ENCODE data around the gene CASP2. TPM values are rescaled to one million over a fixed set of nuclear protein-coding genes. Genes with fewer than 3 reads are reported as not detected.
A peak's percentile ranks its signal among the peaks of the same experiment; 100 is the strongest.

The CASP2 gene
- total and polyA plus RNA-seq, 4 donors = 7.7 to 40.0 (median 23.3) TPM

- H3K4me3 ChIP-seq = no peak overlapping the region
- H3K36me3 ChIP-seq (ENCODE audit: control insufficient read depth in 4 of 4, insufficient read depth in 4 of 4, low read length in 4 of 4) = peaks cover 26 to 67% (median 45%) of the 10 kb centered on the region in 4 donors
- no peak for DNase-seq
- ATAC-seq (ENCODE audit: insufficient read depth, low FRiP score) = no peak
- no peak overlapping the region for H3K9ac ChIP-seq (ENCODE audit: insufficient read depth in 1 of 2, low read length in 2 of 2)
- TF ChIP-seq CTCF (IDR thresholded peaks at IDR 0.05; ENCODE audit: control extremely low read depth, extremely low read depth) = no peak
- peaks cover 0 to 1% (median 0%) of the 10 kb centered on the region in 4 donors for H3K9me3 ChIP-seq (ENCODE audit: control insufficient read depth in 4 of 4, insufficient read depth in 3 of 4, low read length in 3 of 4)
- H3K27me3 ChIP-seq (ENCODE audit: control insufficient read depth in 3 of 3, insufficient read depth in 3 of 3, low read length in 2 of 3) = no peaks in the 10 kb centered on the region
- H3K27ac ChIP-seq (ENCODE audit: low read depth in 1 of 2, low read length in 1 of 2) = no peak overlapping the region
- peaks cover 0 to 6% (median 4%) of the 10 kb centered on the region in 5 donors for H3K4me1 ChIP-seq (ENCODE audit: control insufficient read depth in 5 of 5, insufficient read depth in 5 of 5, low read length in 5 of 5)
These were observed 7.7 kb downstream of the CASP2 start for GRCh38 chr7:143295870-143296269.

GRCh38 chr7:143296686-143297085 lies 8.5 kb downstream of the CASP2 start:
- Histone ChIP-seq H3K27me3 (ENCODE audit: control insufficient read depth in 3 of 3, insufficient read depth in 3 of 3, low read length in 2 of 3) (no peaks in the 10 kb centered on the region), H3K9ac (ENCODE audit: insufficient read depth in 1 of 2, low read length in 2 of 2) (no peak overlapping the region), H3K4me3 (no peak overlapping the region), H3K27ac (ENCODE audit: low read depth in 1 of 2, low read length in 1 of 2) (no peak overlapping the region), H3K4me1 (ENCODE audit: control insufficient read depth in 5 of 5, insufficient read depth in 5 of 5, low read length in 5 of 5) (peaks cover 0 to 5% (median 1%) of the 10 kb centered on the region in 5 donors), H3K9me3 (ENCODE audit: control insufficient read depth in 4 of 4, insufficient read depth in 3 of 4, low read length in 3 of 4) (peaks cover 0 to 1% (median 0%) of the 10 kb centered on the region in 4 donors), H3K36me3 (ENCODE audit: control insufficient read depth in 4 of 4, insufficient read depth in 4 of 4, low read length in 4 of 4) (peaks cover 32 to 73% (median 49%) of the 10 kb centered on the region in 4 donors)
- DNase-seq (no peak), ATAC-seq (ENCODE audit: insufficient read depth, low FRiP score) (no peak)
- WGBS, 2 donors = 31 to 41% methylated on average over 2 of the region's 2 CpGs
- no peak for TF ChIP-seq CTCF (IDR thresholded peaks at IDR 0.05; ENCODE audit: control extremely low read depth, extremely low read depth)

DNA sequence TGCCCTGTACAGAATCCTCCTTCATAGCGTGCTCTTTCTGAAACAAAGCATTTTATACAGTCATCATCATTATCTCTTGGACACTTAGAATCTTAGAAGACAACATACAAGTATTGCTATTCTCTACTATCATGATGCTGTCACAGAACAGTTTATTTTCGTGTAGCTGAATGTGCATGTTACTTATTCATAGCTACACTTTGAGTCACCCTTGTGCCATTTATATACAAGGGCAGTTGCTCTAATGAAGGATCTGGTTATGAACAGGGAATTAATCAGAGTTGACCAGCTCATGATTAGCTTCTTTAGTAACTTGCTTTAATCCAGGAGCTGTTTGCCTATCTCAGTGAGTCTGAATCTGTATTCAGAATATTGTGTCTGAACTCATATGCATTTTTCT lies 11.2 kb downstream of the CASP2 start:
- 92 to 93% methylated on average over 2 of the region's 2 CpGs for WGBS, 2 donors
- H3K4me1 ChIP-seq (ENCODE audit: control insufficient read depth in 5 of 5, insufficient read depth in 5 of 5, low read length in 5 of 5) = peaks cover 0 to 5% (median 3%) of the 10 kb centered on the region in 5 donors
- no peaks in the 10 kb centered on the region for H3K27me3 ChIP-seq (ENCODE audit: control insufficient read depth in 3 of 3, insufficient read depth in 3 of 3, low read length in 2 of 3)
- no peak for TF ChIP-seq CTCF (IDR thresholded peaks at IDR 0.05; ENCODE audit: control extremely low read depth, extremely low read depth)
- peaks cover 0 to 1% (median 0%) of the 10 kb centered on the region in 4 donors for H3K9me3 ChIP-seq (ENCODE audit: control insufficient read depth in 4 of 4, insufficient read depth in 3 of 4, low read length in 3 of 4)
- DNase-seq (no peak), ATAC-seq (ENCODE audit: insufficient read depth, low FRiP score) (no peak)
- H3K4me3 ChIP-seq = no peak overlapping the region
- peaks cover 41 to 74% (median 56%) of the 10 kb centered on the region in 4 donors for H3K36me3 ChIP-seq (ENCODE audit: control insufficient read depth in 4 of 4, insufficient read depth in 4 of 4, low read length in 4 of 4)
- no peak overlapping the region for H3K9ac ChIP-seq (ENCODE audit: insufficient read depth in 1 of 2, low read length in 2 of 2)
- no peak overlapping the region for H3K27ac ChIP-seq (ENCODE audit: low read depth in 1 of 2, low read length in 1 of 2)

GRCh38 chr7:143299840-143300239 lies 11.7 kb downstream of the CASP2 start:
- no peak for ATAC-seq (ENCODE audit: insufficient read depth, low FRiP score)
- H3K9ac ChIP-seq (ENCODE audit: insufficient read depth in 1 of 2, low read length in 2 of 2) = no peak overlapping the region
- H3K4me1 ChIP-seq (ENCODE audit: control insufficient read depth in 5 of 5, insufficient read depth in 5 of 5, low read length in 5 of 5) = peaks cover 0 to 5% (median 3%) of the 10 kb centered on the region in 5 donors
- no peak overlapping the region for H3K4me3 ChIP-seq
- peak overlapping the region in 1 of 2 donors; percentile 32 for H3K27ac ChIP-seq (ENCODE audit: low read depth in 1 of 2, low read length in 1 of 2)
- 76 to 79% methylated on average over 8 of the region's 8 CpGs for WGBS, 2 donors
- H3K9me3 ChIP-seq (ENCODE audit: control insufficient read depth in 4 of 4, insufficient read depth in 3 of 4, low read length in 3 of 4) = no peaks in the 10 kb centered on the region
- no peak for DNase-seq
- TF ChIP-seq CTCF (IDR thresholded peaks at IDR 0.05; ENCODE audit: control extremely low read depth, extremely low read depth) = peak; percentile 40
- peaks cover 41 to 74% (median 58%) of the 10 kb centered on the region in 4 donors for H3K36me3 ChIP-seq (ENCODE audit: control insufficient read depth in 4 of 4, insufficient read depth in 4 of 4, low read length in 4 of 4)
- no peaks in the 10 kb centered on the region for H3K27me3 ChIP-seq (ENCODE audit: control insufficient read depth in 3 of 3, insufficient read depth in 3 of 3, low read length in 2 of 3)
